Heart left ventricle (tissue), 16 donors: ENCODE data around the gene FRMD1. TPM values are rescaled to one million over a fixed set of nuclear protein-coding genes. Genes with fewer than 3 reads are reported as not detected.
"Not testable (repeated sequence)": the region's sequence is repeated elsewhere in the genome, so short reads cannot be mapped to it uniquely, and the experiment has no call there.

Source experiments
- ATAC-seq, 4 donors: fragments of 200-7000 bp; cut with Tn5 transposase; one replicate each; pipeline ENCODE4 v1.9.1; 2020 to 2022; ENCODE audit warnings: moderate library complexity in 4 of 4, mild to moderate bottlenecking in 3 of 4, moderate number of reproducible peaks in 1 of 4
- DNase-seq, 5 donors: peaks; one replicate each; pipeline ENCODE4 v3.0.0-alpha.2; 2020
- H3K27ac ChIP-seq, 12 donors: fragments of 200-600 bp; sonication (generic) in 4 of 12; one replicate each; pipeline versions ENCODE4 v1.5.0 to v1.8.0; 2016 to 2022; ENCODE audit warnings: mild to moderate bottlenecking in 2 of 12
- H3K27me3 ChIP-seq, 9 donors: fragments of 200-600 bp; sonication (generic) in 2 of 9; one replicate each; pipeline versions ENCODE4 v1.5.1 to v1.8.0; 2016 to 2022; ENCODE audit warnings: mild to moderate bottlenecking in 3 of 9
- H3K36me3 ChIP-seq, 9 donors: fragments of 200-600 bp; sonication (generic) in 2 of 9; one replicate each; pipeline versions ENCODE4 v1.5.0 to v1.8.0; 2018 to 2022; ENCODE audit warnings: mild to moderate bottlenecking in 2 of 9
- H3K4me1 ChIP-seq, 12 donors: fragments of 200-600 bp; sonication (generic) in 4 of 12; one replicate each; pipeline versions ENCODE4 v1.5.0 to v1.8.0; 2016 to 2022; ENCODE audit warnings: mild to moderate bottlenecking in 3 of 12
- H3K4me3 ChIP-seq, 12 donors: fragments of 200-600 bp; sonication (generic) in 4 of 12; one replicate each; pipeline versions ENCODE4 v1.5.0 to v1.8.0; 2017 to 2022; ENCODE audit warnings: mild to moderate bottlenecking in 9 of 12, moderate library complexity in 4 of 12
- H3K9me3 ChIP-seq, 12 donors: fragments of 200-600 bp; sonication (generic) in 4 of 12; one replicate each; pipeline versions ENCODE4 v1.5.0 to v1.8.0; 2016 to 2022; ENCODE audit warnings: mild to moderate bottlenecking in 1 of 12
- POLR2A ChIP-seq, 2 donors: fragments of 450-650 bp; IDR thresholded peaks; one replicate each; pipeline ENCODE4 v1.6.1; 2017; ENCODE audit warnings: antibody characterized with exemption in 2 of 2, mild to moderate bottlenecking in 2 of 2, moderate library complexity in 2 of 2
- WGBS, 4 donors: extraction: QIAGEN DNeasy Blood & Tissue Kit in 2 of 4; methylation state at CpG; one replicate each; pipeline versions ENCODE4 v1.1.5 to v1.1.7; 2013 to 2018; 5-methylcytosine and 5-hydroxymethylcytosine counted together
- intact Hi-C, 10 donors: fragments of 100-400 bp; cut with DNase I; formaldehyde crosslinking; loops; one replicate each; pipeline versions ENCODE4 v1.11.1 to v1.14.2; 2022
- polyA plus RNA-seq, 2 donors: library from polyadenylated mRNA; stranded (reverse); fragments of 200-250 nt; gene quantifications; one replicate each; pipeline ENCODE4 v1.2.3, GENCODE V29; 2013
- total RNA-seq, 9 donors: library from RNA; depleted of rRNA in 2 of 9; stranded (reverse); fragments of >200 nt in 2 of 9; fragmentation: NEBNext Ultra II Directional in 3 of 9; extraction: Animal tissue kit (Norgen Biotek cat#: 25700) in 3 of 9; gene quantifications; one replicate each; pipeline versions ENCODE4 v1.1.0 to v1.2.4, GENCODE V29; 2016 to 2023
- TF ChIP-seq, protein P1 (sequence below), 12 donors: fragments of 200-600 bp; sonication (generic) in 4 of 12; IDR thresholded peaks; one replicate each; pipeline versions ENCODE4 v1.5.0 to v1.8.0; 2018 to 2022; ENCODE audit warnings: antibody characterized with exemption in 12 of 12, mild to moderate bottlenecking in 5 of 12
- donor health status: ischemic (EF 13 %, LVEDD 7.1; RV severe dilation, severe dysfunction).
- donor health status: healthy with polysubstance abuse.
- donor health status: DM: no; HTN: yes; CAD: no.
- donor health status: DM: no; HTN: no; CAD: no.
- donor health status: ischemic (EF 25% LVEDD 6.9; RV normal size, moderate dysfunction).
- donor health status: ischemic (EF 25% LVEDD 5.7; RV mildly dilated, moderate dysfunction).
- donor health status: healthy.
- donor health status: DM: yes; HTN: yes; CAD: no.
- donor health status: ischemic (EF 35%, LVEDD 5.7; RV mildly dilated, moderate dysfunction).
- donor health status: nonischemic (EF 11% LVEDD 7.7; RV severe dilation, severe dysfunction).
- donor health status: DM: yes; HTN: yes; CAD: no.
- donor health status: PGD.
- donor health status: ischemic (EF 29% LVEDD 5.4; RV normal size, mild dysfunction).
- donor health status: nonischemic (EF 23%, LVEDD 6.1; RV moderate dilation, normal function).

The FRMD1 gene
- total and polyA plus RNA-seq, 11 donors, result 0.04 to 0.50 (median 0.14) TPM; not detected in 7

- Histone ChIP-seq H3K27ac (no peak overlapping the region), H3K27me3 (no peaks in the 10 kb centered on the region), H3K36me3 (no peaks in the 10 kb centered on the region), H3K4me3 (no peak overlapping the region), H3K4me1 (peaks cover 0 to 11% (median 3%) of the 10 kb centered on the region in 12 donors), H3K9me3 (no peaks in the 10 kb centered on the region)
- no peak for ATAC-seq
- intact Hi-C loops, result no loop called here
- 63 to 70% (median 67%) methylated on average over 15 to 21 of the region's 21 CpGs for WGBS, 4 donors
- TF ChIP-seq, protein P1, sequence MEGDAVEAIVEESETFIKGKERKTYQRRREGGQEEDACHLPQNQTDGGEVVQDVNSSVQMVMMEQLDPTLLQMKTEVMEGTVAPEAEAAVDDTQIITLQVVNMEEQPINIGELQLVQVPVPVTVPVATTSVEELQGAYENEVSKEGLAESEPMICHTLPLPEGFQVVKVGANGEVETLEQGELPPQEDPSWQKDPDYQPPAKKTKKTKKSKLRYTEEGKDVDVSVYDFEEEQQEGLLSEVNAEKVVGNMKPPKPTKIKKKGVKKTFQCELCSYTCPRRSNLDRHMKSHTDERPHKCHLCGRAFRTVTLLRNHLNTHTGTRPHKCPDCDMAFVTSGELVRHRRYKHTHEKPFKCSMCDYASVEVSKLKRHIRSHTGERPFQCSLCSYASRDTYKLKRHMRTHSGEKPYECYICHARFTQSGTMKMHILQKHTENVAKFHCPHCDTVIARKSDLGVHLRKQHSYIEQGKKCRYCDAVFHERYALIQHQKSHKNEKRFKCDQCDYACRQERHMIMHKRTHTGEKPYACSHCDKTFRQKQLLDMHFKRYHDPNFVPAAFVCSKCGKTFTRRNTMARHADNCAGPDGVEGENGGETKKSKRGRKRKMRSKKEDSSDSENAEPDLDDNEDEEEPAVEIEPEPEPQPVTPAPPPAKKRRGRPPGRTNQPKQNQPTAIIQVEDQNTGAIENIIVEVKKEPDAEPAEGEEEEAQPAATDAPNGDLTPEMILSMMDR (IDR thresholded peaks at IDR 0.05), result no peak
- no peak for TF ChIP-seq POLR2A (IDR thresholded peaks at IDR 0.05)
- no peak for DNase-seq
Measured at GRCh38 chr6:168078175-168078942, 653 bp downstream of the FRMD1 start.

DNA sequence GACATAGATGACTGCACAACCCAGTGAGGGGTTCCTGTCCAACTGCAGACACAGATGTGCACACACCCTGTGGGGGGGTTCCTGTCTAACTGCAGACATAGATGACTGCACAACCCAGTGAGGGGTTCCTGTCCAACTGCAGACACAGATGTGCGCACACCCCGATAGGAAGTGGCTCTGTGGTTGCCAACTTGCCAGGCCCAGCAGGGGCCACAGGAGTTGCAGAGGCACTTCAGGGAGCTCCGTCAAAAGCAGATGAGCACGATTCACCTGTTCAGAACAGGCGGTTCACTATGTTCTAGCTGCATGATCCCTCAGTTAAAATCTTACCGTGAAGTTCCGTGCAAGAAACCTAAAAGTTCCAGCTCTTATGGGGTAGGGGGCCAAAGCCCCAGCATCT, 1.6 kb downstream of the FRMD1 start:
- H3K9me3 ChIP-seq, ATAC-seq, H3K4me3 ChIP-seq, H3K27ac ChIP-seq, H3K27me3 ChIP-seq, DNase-seq, intact Hi-C loops, H3K36me3 ChIP-seq: not testable (repeated sequence)
- 90 to 96% (median 93%) methylated on average over 6 to 7 of the region's 7 CpGs for WGBS, 4 donors
- peaks cover 0 to 11% (median 3%) of the 10 kb centered on the region in 12 donors for H3K4me1 ChIP-seq

DNA sequence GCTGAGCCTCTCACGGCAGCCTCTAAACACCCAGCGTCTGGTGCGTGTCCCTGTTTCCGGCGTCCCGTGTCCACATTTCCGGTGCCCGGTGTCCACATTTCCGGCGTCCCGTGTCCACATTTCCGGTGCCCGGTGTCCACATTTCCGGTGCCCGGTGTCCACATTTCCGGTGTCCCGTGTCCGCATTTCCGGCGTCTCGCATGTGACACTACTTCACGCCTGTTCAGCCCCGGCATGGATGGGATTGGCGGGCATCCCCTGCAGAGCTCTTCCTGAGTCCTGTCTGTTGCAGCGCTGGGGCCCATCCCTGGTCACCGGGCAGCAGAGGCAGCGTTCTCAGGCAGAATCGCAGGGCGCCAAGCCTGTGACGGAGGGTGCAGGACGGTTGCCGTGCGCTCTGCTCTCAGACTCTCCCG, 3.2 kb downstream of the FRMD1 start:
- no peaks in the 10 kb centered on the region for H3K9me3 ChIP-seq
- TF ChIP-seq, protein P1 (IDR thresholded peaks at IDR 0.05), result no peak
- TF ChIP-seq POLR2A (IDR thresholded peaks at IDR 0.05), result no peak
- ATAC-seq (no peak), DNase-seq (no peak)
- H3K27ac ChIP-seq, result no peak overlapping the region
- no peaks in the 10 kb centered on the region for H3K36me3 ChIP-seq
- peaks cover 0 to 11% (median 3%) of the 10 kb centered on the region in 12 donors for H3K4me1 ChIP-seq
- no peak overlapping the region for H3K4me3 ChIP-seq
- intact Hi-C loops, result no loop called here
- H3K27me3 ChIP-seq, result no peaks in the 10 kb centered on the region
- 90 to 98% (median 94%) methylated on average over 13 to 34 of the region's 34 CpGs for WGBS, 4 donors

GRCh38 chr6:168075216-168075615, 3.8 kb downstream of the FRMD1 start:
- H3K9me3 ChIP-seq, result no peaks in the 10 kb centered on the region
- H3K27ac ChIP-seq, result no peak overlapping the region
- H3K4me1 ChIP-seq, result peaks cover 0 to 11% (median 3%) of the 10 kb centered on the region in 12 donors
- H3K36me3 ChIP-seq, result no peaks in the 10 kb centered on the region
- no peaks in the 10 kb centered on the region for H3K27me3 ChIP-seq
- intact Hi-C loops, result no loop called here
- WGBS, 4 donors, result 81 to 91% (median 88%) methylated on average over 5 to 13 of the region's 13 CpGs
- H3K4me3 ChIP-seq, result no peak overlapping the region
- no peak for ATAC-seq
- TF ChIP-seq POLR2A (IDR thresholded peaks at IDR 0.05), result no peak
- TF ChIP-seq, protein P1 (IDR thresholded peaks at IDR 0.05), result no peak
- no peak for DNase-seq
